ENCODE measurements around the gene MAST3. TPM values are rescaled to one million over a fixed set of nuclear protein-coding genes. Genes with fewer than 3 reads are reported as not detected.

Gene MAST3
- total RNA-seq (2022; extraction: Qiagen RNA extraction; ENCODE audit: low read depth) = 1.6 to 2.0 TPM (median 1.9 TPM) in 5 replicates

GRCh38 chr19:18097217-18097992, at the start of gene MAST3:
Gene MAST3, plus strand, starts transcription at chr19:18097778. Its CDS starts 15 bp downstream, at chr19:18097793.

GRCh38 chr19:18086590-18087138, 10.9 kb upstream of the MAST3 start, which contains the start of gene IL12RB1:
Gene IL12RB1, minus strand, starts transcription at chr19:18086934. Its CDS starts 111 bp downstream, at chr19:18086823.

GRCh38 chr19:18152817-18153555, 55.4 kb downstream of the MAST3 start, which contains the start of gene PIK3R2:
Gene PIK3R2, plus strand, starts transcription at chr19:18153163. Its CDS starts 2,717 bp downstream, at chr19:18155880.

DNA sequence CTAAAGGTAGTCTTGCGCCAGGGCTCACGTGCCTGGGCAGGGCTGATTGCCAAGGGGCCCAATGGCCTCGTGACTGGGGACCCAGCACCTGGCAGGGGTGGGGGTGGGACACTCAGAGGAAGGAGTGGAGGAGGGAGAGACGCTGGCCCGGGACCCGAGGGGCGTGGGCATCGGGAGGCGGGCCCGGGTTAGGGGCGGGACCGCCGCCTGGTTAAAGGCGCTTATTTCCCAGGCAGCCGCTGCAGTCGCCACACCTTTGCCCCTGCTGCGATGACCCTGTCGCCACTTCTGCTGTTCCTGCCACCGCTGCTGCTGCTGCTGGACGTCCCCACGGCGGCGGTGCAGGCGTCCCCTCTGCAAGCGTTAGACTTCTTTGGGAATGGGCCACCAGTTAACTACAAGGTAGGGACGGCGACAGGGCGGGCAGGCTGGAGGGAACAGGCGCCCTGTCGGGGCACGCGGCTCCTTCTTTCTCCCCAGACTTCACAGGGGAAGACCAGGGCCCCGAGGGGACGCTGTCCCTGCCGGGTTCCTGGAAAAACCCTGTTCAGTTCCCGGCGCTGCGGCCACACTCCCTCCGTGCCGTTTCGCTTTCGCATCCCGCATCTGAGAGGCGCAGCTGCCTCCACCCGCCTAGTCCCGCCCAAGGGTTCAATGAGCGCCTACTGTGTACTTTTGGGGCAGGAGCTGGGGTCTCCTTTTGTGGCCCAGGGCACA, 76.2 kb downstream of the MAST3 start, which contains the start of gene IFI30:
IFI30 (plus strand) TSS at position 242 of the 717 bp plus-strand sequence; CDS start at position 271, 29 bp downstream.

DNA sequence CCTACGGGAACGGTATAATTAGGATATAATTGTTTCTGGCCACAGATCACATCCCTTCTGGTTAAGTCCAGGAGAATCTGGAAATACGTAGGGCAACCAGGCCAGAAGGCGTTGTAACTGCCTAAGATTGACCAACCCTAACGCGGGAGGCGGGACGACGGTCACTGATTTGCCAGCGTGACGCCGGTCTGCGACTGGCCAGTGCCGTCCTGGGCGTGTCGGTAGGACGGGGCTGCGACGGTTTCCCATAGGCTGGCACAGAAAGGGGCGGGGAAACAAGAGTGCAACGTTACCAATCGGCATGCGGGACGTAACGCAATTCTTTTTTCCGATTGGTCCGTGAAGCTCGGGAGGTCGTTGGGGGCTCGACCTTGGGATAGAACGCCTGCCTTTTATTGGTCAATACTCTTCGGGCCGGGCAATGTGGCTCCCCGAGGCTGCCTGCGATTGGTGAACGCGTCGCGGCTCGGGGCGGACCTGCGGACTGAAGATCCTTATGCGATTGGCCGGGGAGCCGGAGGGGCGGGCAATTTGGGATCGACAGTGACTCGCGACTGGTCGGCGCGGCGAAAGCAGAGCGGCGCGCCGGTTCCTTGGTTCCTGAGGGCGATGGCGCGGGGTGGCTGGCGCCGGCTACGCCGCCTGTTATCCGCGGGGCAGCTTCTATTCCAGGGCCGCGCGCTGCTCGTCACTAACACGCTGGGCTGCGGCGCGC, 95.3 kb downstream of the MAST3 start, which contains the start of gene MPV17L2:
MPV17L2 (plus strand) TSS at position 546 of the 715 bp plus-strand sequence; CDS start at position 610, 64 bp downstream.

Other genes with a start within 250 kb of the MAST3 start
- 0.18 to 0.34 TPM (median 0.22 TPM) in 5 replicates for gene JAK3, start 249.8 kb upstream of the MAST3 start, total RNA-seq (2022; extraction: Qiagen RNA extraction; ENCODE audit: low read depth)
- gene RPL18A, start 237.9 kb upstream of the MAST3 start, total RNA-seq (2022; extraction: Qiagen RNA extraction; ENCODE audit: low read depth) = 2,054 to 2,326 TPM (median 2,190 TPM) in 5 replicates
- 0.11 to 0.35 TPM (median 0.15 TPM) in 5 replicates for gene SLC5A5, start 225.8 kb upstream of the MAST3 start, total RNA-seq (2022; extraction: Qiagen RNA extraction; ENCODE audit: low read depth)
- gene CCDC124, start 164.8 kb upstream of the MAST3 start, total RNA-seq (2022; extraction: Qiagen RNA extraction; ENCODE audit: low read depth) = 95.2 to 120 TPM (median 107 TPM) in 5 replicates
- gene KCNN1, start 130.7 kb upstream of the MAST3 start, total RNA-seq (2022; extraction: Qiagen RNA extraction; ENCODE audit: low read depth) = 0.51 to 1.0 TPM (median 0.71 TPM) in 5 replicates
- gene ARRDC2, start 89.6 kb upstream of the MAST3 start, total RNA-seq (2022; extraction: Qiagen RNA extraction; ENCODE audit: low read depth) = 30.2 to 40.9 TPM (median 37.0 TPM) in 5 replicates
- gene IL12RB1, start 10.8 kb upstream of the MAST3 start, total RNA-seq (2022; extraction: Qiagen RNA extraction; ENCODE audit: low read depth) = not detected in 5 replicates
- gene PIK3R2, start 55.4 kb downstream of the MAST3 start, total RNA-seq (2022; extraction: Qiagen RNA extraction; ENCODE audit: low read depth) = 2.1 to 13.4 TPM (median 10.4 TPM) in 5 replicates
- gene IFI30, start 76.0 kb downstream of the MAST3 start, total RNA-seq (2022; extraction: Qiagen RNA extraction; ENCODE audit: low read depth) = 10.5 to 19.6 TPM (median 14.6 TPM) in 5 replicates
- 10.0 to 12.6 TPM (median 11.2 TPM) in 5 replicates for gene MPV17L2, start 95.4 kb downstream of the MAST3 start, total RNA-seq (2022; extraction: Qiagen RNA extraction; ENCODE audit: low read depth)
- gene RAB3A, start 106.3 kb downstream of the MAST3 start, total RNA-seq (2022; extraction: Qiagen RNA extraction; ENCODE audit: low read depth) = 0.55 to 1.1 TPM (median 0.61 TPM) in 5 replicates
- 0.22 to 0.47 TPM (median 0.38 TPM) in 5 replicates for gene PDE4C, start 128.7 kb downstream of the MAST3 start, total RNA-seq (2022; extraction: Qiagen RNA extraction; ENCODE audit: low read depth)
- gene IQCN, start 176.7 kb downstream of the MAST3 start, total RNA-seq (2022; extraction: Qiagen RNA extraction; ENCODE audit: low read depth) = 0.53 to 0.99 TPM (median 0.70 TPM) in 5 replicates
- gene JUND, start 183.8 kb downstream of the MAST3 start, total RNA-seq (2022; extraction: Qiagen RNA extraction; ENCODE audit: low read depth) = 31.6 to 58.0 TPM (median 53.5 TPM) in 5 replicates
- 212 to 250 TPM (median 232 TPM) in 5 replicates for gene LSM4, start 225.3 kb downstream of the MAST3 start, total RNA-seq (2022; extraction: Qiagen RNA extraction; ENCODE audit: low read depth)
- gene PGPEP1, start 242.8 kb downstream of the MAST3 start, total RNA-seq (2022; extraction: Qiagen RNA extraction; ENCODE audit: low read depth) = 1.8 to 3.6 TPM (median 2.7 TPM) in 5 replicates